DND-41 (cell line): ENCODE data around the gene RGL3.

Source experiments
- ATAC-seq: fragments of 200-7000 bp; cut with Tn5 transposase; 3 replicates; pipeline ENCODE4 v1.9.1; 2021; ENCODE audit warnings: low read depth; ENCODE audit not compliant: insufficient read depth
- DNase-seq: peaks from one replicate; pipeline ENCODE4 v3.0.0-alpha.2; 2020
- H2AFZ ChIP-seq: 2 replicates; pipeline ENCODE4 v1.6.0; 2012; ENCODE audit warnings: low read depth, low read length
- H3K27ac ChIP-seq: 2 replicates; pipeline ENCODE4 v1.5.1; 2012; ENCODE audit warnings: low read length, inconsistent platforms
- H3K27me3 ChIP-seq: fragments of 200-600 bp; sonication (generic); 2 replicates; pipeline ENCODE4 v1.6.0; 2012; ENCODE audit warnings: low read length, mild to moderate bottlenecking, inconsistent platforms; ENCODE audit not compliant: insufficient read depth, poor library complexity
- H3K36me3 ChIP-seq: 2 replicates; pipeline ENCODE4 v1.5.1; 2012; ENCODE audit warnings: low read length, inconsistent platforms; ENCODE audit not compliant: insufficient read depth
- H3K4me1 ChIP-seq: 2 replicates; pipeline ENCODE4 v1.5.1; 2012; ENCODE audit warnings: mild to moderate bottlenecking, low read length; ENCODE audit not compliant: insufficient read depth
- H3K4me2 ChIP-seq: 2 replicates; pipeline ENCODE4 v1.6.0; 2012; ENCODE audit warnings: mild to moderate bottlenecking, moderate library complexity, low read length, inconsistent platforms; ENCODE audit not compliant: insufficient read depth
- H3K4me3 ChIP-seq, 2 experiments: fragments of 200-600 bp in 1 of 2; shearing (Covaris generic) in 1 of 2; 2 replicates each; pipeline ENCODE4 v1.5.1; 2012 to 2016; ENCODE audit warnings: inconsistent platforms in 2 of 2, low read length in 2 of 2, mild to moderate bottlenecking in 2 of 2, low read depth in 1 of 2, moderate library complexity in 1 of 2
- H3K79me2 ChIP-seq: 2 replicates; pipeline ENCODE4 v1.6.0; 2012; ENCODE audit warnings: low read length, inconsistent platforms; ENCODE audit not compliant: insufficient read depth
- H3K9ac ChIP-seq: 2 replicates; pipeline ENCODE4 v1.6.0; 2012; ENCODE audit warnings: low read depth, mild to moderate bottlenecking, inconsistent platforms, low read length, moderate library complexity
- H3K9me3 ChIP-seq: 2 replicates; pipeline ENCODE4 v1.5.1; 2012; ENCODE audit warnings: low read length, moderate library complexity, mild to moderate bottlenecking, inconsistent platforms; ENCODE audit not compliant: insufficient read depth, severe bottlenecking
- H4K20me1 ChIP-seq: 2 replicates; pipeline ENCODE4 v1.6.0; 2012; ENCODE audit warnings: low read length; ENCODE audit not compliant: insufficient read depth
- CTCF ChIP-seq: IDR thresholded peaks from 2 replicates; pipeline ENCODE4 v1.5.1; 2012; ENCODE audit warnings: borderline replicate concordance, low read length, moderate library complexity, mild to moderate bottlenecking; ENCODE audit not compliant: poor library complexity, severe bottlenecking; ENCODE audit errors: extremely low read depth
- EZH2 ChIP-seq: IDR thresholded peaks from 3 replicates; pipeline ENCODE4 v1.6.1; 2012; ENCODE audit warnings: borderline replicate concordance, low read depth, mild to moderate bottlenecking, moderate library complexity, low read length, inconsistent platforms; ENCODE audit not compliant: severe bottlenecking

Gene RGL3

GRCh38 chr19:11363881-11364280 lies 55.2 kb downstream of the RGL3 start:
- Histone ChIP-seq H2AFZ (no peak overlapping the region), H3K27ac (no peak overlapping the region), H3K4me2 (no peak overlapping the region), H3K36me3 (peaks cover 6% of the 10 kb centered on the region), H3K4me3 (no peak overlapping the region), H3K4me1 (no peaks in the 10 kb centered on the region), H3K9me3 (no peaks in the 10 kb centered on the region), H4K20me1 (no peaks in the 10 kb centered on the region; the same call in 1 of the 2 replicates), H3K27me3 (no peaks in the 10 kb centered on the region), H3K79me2 (no peaks in the 10 kb centered on the region), H3K9ac (no peak overlapping the region)
- TF ChIP-seq CTCF: no peak
- TF ChIP-seq EZH2: no peak
- DNase-seq (no peak), ATAC-seq (no peak)

DNA sequence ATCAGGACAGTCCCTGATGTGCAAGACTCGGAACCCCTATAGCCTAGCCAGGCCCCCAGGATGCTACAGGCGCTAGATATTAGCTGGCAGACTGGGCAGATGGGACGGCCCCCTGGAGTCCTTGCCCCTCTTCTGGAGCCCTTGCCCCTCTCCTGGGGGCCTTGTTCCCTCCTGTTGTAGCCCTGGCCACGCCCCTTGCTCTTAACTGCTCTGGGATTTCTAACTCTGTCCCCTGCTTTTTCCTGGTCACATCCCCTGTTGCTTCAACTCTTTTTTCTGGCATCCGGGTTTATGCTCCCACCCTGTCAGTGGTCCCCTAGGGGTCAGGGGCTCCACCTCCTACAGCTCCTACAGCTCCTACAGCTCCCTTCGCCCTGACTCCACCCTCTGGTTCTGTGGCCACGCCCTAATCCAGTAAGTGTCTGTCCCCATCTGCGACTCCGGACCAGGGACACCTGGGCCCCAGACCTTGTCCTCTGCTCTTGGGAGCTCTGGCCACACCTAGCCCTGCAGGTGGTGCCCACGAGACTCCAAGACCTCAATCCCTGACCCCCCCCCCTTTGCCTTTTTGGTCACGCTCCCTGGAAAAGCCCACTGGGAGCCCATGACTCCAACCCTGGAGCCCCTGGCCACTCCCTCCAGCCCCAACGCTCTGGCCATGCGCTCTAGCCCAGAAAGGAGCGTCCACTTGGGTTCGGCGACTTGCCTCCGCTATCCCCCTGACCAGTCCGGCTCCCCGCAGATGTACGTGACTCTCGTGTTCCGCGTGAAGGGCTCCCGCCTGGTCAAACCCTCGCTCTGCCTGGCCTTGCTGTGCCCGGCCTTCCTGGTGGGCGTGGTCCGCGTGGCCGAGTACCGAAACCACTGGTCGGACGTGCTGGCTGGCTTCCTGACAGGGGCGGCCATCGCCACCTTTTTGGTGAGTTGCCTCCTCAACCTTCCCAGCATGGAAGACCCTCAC lies 57.1 kb downstream of the RGL3 start:
- H3K27me3 ChIP-seq: no peaks in the 10 kb centered on the region
- H3K36me3 ChIP-seq: peaks cover 4% of the 10 kb centered on the region
- no peaks in the 10 kb centered on the region for H3K9me3 ChIP-seq
- no peak overlapping the region for H3K27ac ChIP-seq
- H4K20me1 ChIP-seq: no peaks in the 10 kb centered on the region; the same call in 1 of the 2 replicates
- H3K4me3 ChIP-seq: no peak overlapping the region
- no peak overlapping the region for H2AFZ ChIP-seq
- DNase-seq (no peak), ATAC-seq (no peak)
- H3K9ac ChIP-seq: no peak overlapping the region
- H3K4me2 ChIP-seq: no peak overlapping the region
- H3K4me1 ChIP-seq: no peaks in the 10 kb centered on the region
- no peaks in the 10 kb centered on the region for H3K79me2 ChIP-seq
- TF ChIP-seq CTCF (no peak), EZH2 (no peak)

- Histone ChIP-seq H3K4me2 (no peak overlapping the region), H3K9me3 (no peaks in the 10 kb centered on the region), H3K27me3 (no peaks in the 10 kb centered on the region), H3K27ac (no peak overlapping the region), H3K79me2 (no peaks in the 10 kb centered on the region), H3K4me1 (peaks cover under 1% of the 10 kb centered on the region; the same call in 1 of the 2 replicates), H2AFZ (no peak overlapping the region), H3K9ac (no peak overlapping the region), H4K20me1 (peaks cover 3% of the 10 kb centered on the region; the same call in 1 of the 2 replicates), H3K36me3 (peaks cover 4% of the 10 kb centered on the region), H3K4me3 (no peak overlapping the region)
- TF ChIP-seq EZH2: no peak
- no peak for TF ChIP-seq CTCF
- ATAC-seq: no peak
- no peak for DNase-seq
Measured at GRCh38 chr19:11361037-11361770, 57.9 kb downstream of the RGL3 start.
